PFSK-1 (cell line): Measurements from ENCODE around the gene HOMER2.

ENCODE experiments used
- FOXP2 ChIP-seq: optimal IDR thresholded peaks from 2 replicates; pipeline ENCODE3; 2011; ENCODE audit warnings: borderline replicate concordance, control low read depth, inconsistent platforms; ENCODE audit not compliant: insufficient read depth; ENCODE audit errors: extremely low read length, extremely low read depth
- POLR2AphosphoS5 ChIP-seq: IDR thresholded peaks from 2 replicates; pipeline ENCODE4 v1.6.1; 2012; ENCODE audit warnings: low read depth, mild to moderate bottlenecking, control low read depth, low read length, moderate library complexity
- REST ChIP-seq, 2 experiments: IDR thresholded peaks; 2 replicates each; pipeline versions ENCODE4 v1.6.1 to v1.8.0; 2011 to 2012; ENCODE audit warnings: low read depth in 2 of 2, low read length in 2 of 2, control low read depth in 1 of 2, inconsistent platforms in 1 of 2, mild to moderate bottlenecking in 1 of 2, moderate library complexity in 1 of 2; ENCODE audit not compliant: insufficient read depth in 1 of 2
- SIN3A ChIP-seq: IDR thresholded peaks from 2 replicates; pipeline ENCODE4 v1.6.1; 2012; ENCODE audit warnings: mild to moderate bottlenecking, low read length, moderate library complexity, borderline replicate concordance; ENCODE audit not compliant: insufficient read depth
- TAF1 ChIP-seq: IDR thresholded peaks from 2 replicates; pipeline ENCODE4 v1.6.1; 2012; ENCODE audit warnings: low read length, control low read depth, borderline replicate concordance; ENCODE audit not compliant: insufficient read depth

HOMER2 gene

GRCh38 chr15:82845686-82846085, 106.8 kb downstream of the HOMER2 start:
- no peak for TF ChIP-seq TAF1

GRCh38 chr15:82843566-82843965, 109.0 kb downstream of the HOMER2 start:
- TF ChIP-seq REST (IDR thresholded peaks at IDR 0.05; ENCODE audit: insufficient read depth in 1 of 2, low read depth in 2 of 2, low read length in 2 of 2) (no peak), TAF1 (no peak)

GRCh38 chr15:82840166-82840565, 112.4 kb downstream of the HOMER2 start:
- TF ChIP-seq FOXP2 (no peak), SIN3A (no peak), POLR2AphosphoS5 (no peak), REST (IDR thresholded peaks at IDR 0.05; ENCODE audit: insufficient read depth in 1 of 2, low read depth in 2 of 2, low read length in 2 of 2) (no peak), TAF1 (no peak)

- TF ChIP-seq REST (IDR thresholded peaks at IDR 0.05; ENCODE audit: insufficient read depth in 1 of 2, low read depth in 2 of 2, low read length in 2 of 2) (no peak), TAF1 (no peak), SIN3A (no peak), POLR2AphosphoS5 (no peak), FOXP2 (no peak)
These were observed 113.4 kb downstream of the HOMER2 start for GRCh38 chr15:82839136-82839535.

GRCh38 chr15:82838096-82838735, 114.3 kb downstream of the HOMER2 start:
- no peak for TF ChIP-seq SIN3A
- no peak for TF ChIP-seq POLR2AphosphoS5
- no peak for TF ChIP-seq REST (IDR thresholded peaks at IDR 0.05; ENCODE audit: insufficient read depth in 1 of 2, low read depth in 2 of 2, low read length in 2 of 2)
- no peak for TF ChIP-seq TAF1
- TF ChIP-seq FOXP2 = no peak
